Retinal pigment epithelial cell (primary cell): ENCODE measurements around the gene GJB3.

Source experiments
- DNase-seq: peaks from one replicate; pipeline ENCODE4 v3.0.0-alpha.2; 2010; ENCODE audit warnings: low read depth
- H3K4me3 ChIP-seq: 2 replicates; pipeline ENCODE4 v1.5.1; 2011; ENCODE audit warnings: mild to moderate bottlenecking, low read length, control low read depth, moderate library complexity
- CTCF ChIP-seq: conservative IDR thresholded peaks from 2 replicates; pipeline ENCODE4 v1.5.1; 2011; ENCODE audit warnings: low read depth, low read length, control low read depth, inconsistent platforms

Gene GJB3

GRCh38 chr1:34753163-34753562 is 27.9 kb upstream of the GJB3 start:
- no peak for DNase-seq
- no peak overlapping the region for H3K4me3 ChIP-seq
- TF ChIP-seq CTCF = no peak

GRCh38 chr1:34754964-34755637 is 25.9 kb upstream of the GJB3 start, which contains the start of gene GJB5:
GJB5 (plus strand) TSS chr1:34755047; CDS start chr1:34757331, 2,284 bp downstream.
- DNase-seq = no peak

GRCh38 chr1:34755961-34756360 is 25.1 kb upstream of the GJB3 start:
- no peak for TF ChIP-seq CTCF
- no peak overlapping the region for H3K4me3 ChIP-seq
- DNase-seq = no peak

More at GRCh38 chr1:34754964-34755637, 25.9 kb upstream of the GJB3 start, which contains the start of gene GJB5:
- no peak within 1 kb of the TSS for H3K4me3 ChIP-seq
- TF ChIP-seq CTCF = no peak

GRCh38 chr1:34757386-34757785 is 23.6 kb upstream of the GJB3 start:
- no peak overlapping the region for H3K4me3 ChIP-seq

GRCh38 chr1:34758751-34759150 is 22.3 kb upstream of the GJB3 start:
- no peak for DNase-seq
- H3K4me3 ChIP-seq = no peak overlapping the region
- no peak for TF ChIP-seq CTCF

More at GRCh38 chr1:34757386-34757785, 23.6 kb upstream of the GJB3 start:
- TF ChIP-seq CTCF = no peak
- DNase-seq = no peak

- no peak for DNase-seq
- no peak within 1 kb of the TSS for H3K4me3 ChIP-seq
- TF ChIP-seq CTCF = no peak
These were observed 21.3 kb upstream of the GJB3 start, which contains the start of gene GJB4 for GRCh38 chr1:34759503-34760357. GJB4 (plus strand) TSS chr1:34759740; CDS start chr1:34761255, 1,515 bp downstream.
